Keratinocyte (primary cell): ENCODE measurements around the gene NANOG. TPM values are rescaled to one million over a fixed set of nuclear protein-coding genes. Genes with fewer than 3 reads are reported as not detected.
"Not testable (repeated sequence)": the region's sequence is repeated elsewhere in the genome, so short reads cannot be mapped to it uniquely, and the experiment has no call there.

ENCODE experiments used
- DNase-seq: peaks from one replicate; pipeline ENCODE4 v3.0.0-alpha.2; 2011; ENCODE audit warnings: low read depth, missing footprints, low spot score
- FAIRE-seq: peaks from 2 replicates; lab custom pipeline; 2011; peaks lifted over from hg19 to GRCh38; lab: Jason Lieb, UNC
- H2AFZ ChIP-seq: 2 replicates; pipeline ENCODE4 v1.6.0; 2012; ENCODE audit warnings: low read length, control low read depth, inconsistent platforms; ENCODE audit not compliant: control insufficient read depth
- H3K27ac ChIP-seq: 2 replicates; pipeline ENCODE4 v1.5.1; 2011; ENCODE audit warnings: low read length; ENCODE audit not compliant: control insufficient read depth, insufficient read depth
- H3K27me3 ChIP-seq: 3 replicates; pipeline ENCODE4 v1.6.0; 2011; ENCODE audit warnings: low read length; ENCODE audit not compliant: control insufficient read depth, insufficient read depth; ENCODE audit errors: extremely low read depth
- H3K36me3 ChIP-seq, 2 experiments: 2 replicates in 1 of 2; 3 replicates in 1 of 2; pipeline ENCODE4 v1.5.1; 2011; ENCODE audit warnings: low read length in 2 of 2, mild to moderate bottlenecking in 1 of 2; ENCODE audit not compliant: control insufficient read depth in 2 of 2, insufficient read depth in 2 of 2; ENCODE audit errors: extremely low read depth in 1 of 2
- H3K4me1 ChIP-seq: 3 replicates; pipeline ENCODE4 v1.5.1; 2011; ENCODE audit warnings: low read length; ENCODE audit not compliant: control insufficient read depth, insufficient read depth; ENCODE audit errors: extremely low read depth
- H3K4me2 ChIP-seq: 3 replicates; pipeline ENCODE4 v1.6.0; 2011; ENCODE audit warnings: low read depth, low read length; ENCODE audit not compliant: control insufficient read depth, insufficient read depth; ENCODE audit errors: extremely low read depth
- H3K4me3 ChIP-seq, 3 experiments: fragments of 200-600 bp in 1 of 3; sonication (generic) in 1 of 3; 2 replicates in 2 of 3; 3 replicates in 1 of 3; pipeline ENCODE4 v1.5.1; 2011 to 2016; ENCODE audit warnings: low read length in 3 of 3, mild to moderate bottlenecking in 3 of 3, control low read depth in 2 of 3, inconsistent platforms in 1 of 3, low read depth in 1 of 3, mixed read lengths in 1 of 3, mixed run types in 1 of 3, moderate library complexity in 1 of 3; ENCODE audit not compliant: control insufficient read depth in 2 of 3, insufficient read depth in 2 of 3; ENCODE audit errors: extremely low read depth in 1 of 3
- H3K79me2 ChIP-seq: 2 replicates; pipeline ENCODE4 v1.6.0; 2012; ENCODE audit warnings: low read length; ENCODE audit not compliant: control insufficient read depth, insufficient read depth
- H3K9ac ChIP-seq: 3 replicates; pipeline ENCODE4 v1.6.0; 2011; ENCODE audit warnings: low read length; ENCODE audit not compliant: control insufficient read depth, insufficient read depth; ENCODE audit errors: extremely low read depth
- H3K9me1 ChIP-seq: 3 replicates; pipeline ENCODE4 v1.6.0; 2011; ENCODE audit warnings: low read length; ENCODE audit not compliant: control insufficient read depth, insufficient read depth; ENCODE audit errors: extremely low read depth
- H3K9me3 ChIP-seq: 2 replicates; pipeline ENCODE4 v1.5.1; 2012; ENCODE audit warnings: low read depth, low read length; ENCODE audit not compliant: control insufficient read depth
- H4K20me1 ChIP-seq: 3 replicates; pipeline ENCODE4 v1.6.0; 2011; ENCODE audit warnings: low read length; ENCODE audit not compliant: control insufficient read depth, insufficient read depth; ENCODE audit errors: extremely low read depth
- CTCF ChIP-seq, 3 experiments: IDR thresholded peaks in 1 of 3; conservative IDR thresholded peaks in 1 of 3; optimal IDR thresholded peaks in 1 of 3; 2 replicates in 2 of 3; 3 replicates in 1 of 3; pipeline versions ENCODE3 to v1.5.1; 2011; ENCODE audit warnings: low read length in 3 of 3, mild to moderate bottlenecking in 3 of 3, moderate library complexity in 2 of 3, control low read depth in 1 of 3, inconsistent platforms in 1 of 3; ENCODE audit not compliant: insufficient read depth in 2 of 3; ENCODE audit errors: extremely low read depth in 1 of 3
- EZH2 ChIP-seq: IDR thresholded peaks from one replicate; pipeline ENCODE4 v1.6.1; 2012; ENCODE audit warnings: inconsistent platforms, mild to moderate bottlenecking, low read length, moderate library complexity
- dilution Hi-C: fragments of 300-500 bp; cut with MboI; formaldehyde crosslinking; loops from one replicate; pipeline ENCODE4 v1.7.0; 2020; ENCODE audit warnings: low sequenced_read_pairs; ENCODE audit not compliant: extremely low pct_ligation_motif_present
- polyA plus RNA-seq, 5 experiments: library from polyadenylated mRNA; depleted of rRNA in 3 of 5; stranded (reverse) in 3 of 5; stranded (forward) in 1 of 5; unstranded in 1 of 5; fragments of >200 nt; gene quantifications; 1 replicate in 1 of 5; 2 replicates in 3 of 5; 3 replicates in 1 of 5; pipeline versions ENCODE4 v1.2.1 to v1.2.3, GENCODE V29; 2011 to 2012; ENCODE audit warnings: missing spikeins in 2 of 5, low read depth in 1 of 5, low replicate concordance in 1 of 5

NANOG gene
- polyA plus RNA-seq, 1 donor (not counting 4 experiments of a cell fraction or from before 2014, with no cell fraction given), result 0.01 TPM

GRCh38 chr12:7793211-7793610, 4.0 kb downstream of the NANOG start:
- no peaks in the 10 kb centered on the region for H3K79me2 ChIP-seq
- no peaks in the 10 kb centered on the region for H4K20me1 ChIP-seq
- H3K27me3 ChIP-seq, result no peaks in the 10 kb centered on the region
- H3K4me3 ChIP-seq, result no peak overlapping the region
- H3K9me1 ChIP-seq, result no peaks in the 10 kb centered on the region
- no peaks in the 10 kb centered on the region for H3K9me3 ChIP-seq
- no peak overlapping the region for H3K9ac ChIP-seq
- DNase-seq (no peak), FAIRE-seq (no peak)
- H3K4me1 ChIP-seq, result no peaks in the 10 kb centered on the region
- H2AFZ ChIP-seq, result no peak overlapping the region
- H3K27ac ChIP-seq, result no peak overlapping the region
- no peak overlapping the region for H3K4me2 ChIP-seq
- H3K36me3 ChIP-seq, result no peaks in the 10 kb centered on the region
- no peak for TF ChIP-seq CTCF (optimal IDR thresholded peaks at IDR 0.05 in 1 of 3, IDR thresholded peaks at IDR 0.05 in 1 of 3, conservative IDR thresholded peaks at IDR 0.05 in 1 of 3; ENCODE audit: extremely low read depth in 1 of 3, insufficient read depth in 2 of 3, low read length in 3 of 3)
- no peak for TF ChIP-seq EZH2
- dilution Hi-C loops, result no loop called here

GRCh38 chr12:7797269-7797668, 8.1 kb downstream of the NANOG start:
- H3K4me2 ChIP-seq, H3K36me3 ChIP-seq, dilution Hi-C loops, H3K79me2 ChIP-seq, H3K4me1 ChIP-seq, H3K27ac ChIP-seq, DNase-seq, H3K9me3 ChIP-seq, H2AFZ ChIP-seq, H3K9ac ChIP-seq, FAIRE-seq, H3K9me1 ChIP-seq, H3K27me3 ChIP-seq, H4K20me1 ChIP-seq, H3K4me3 ChIP-seq: not testable (repeated sequence)

GRCh38 chr12:7797698-7798398, 8.6 kb downstream of the NANOG start:
- Histone ChIP-seq H3K9me1 (no peaks in the 10 kb centered on the region), H3K27ac (no peak overlapping the region), H3K27me3 (no peaks in the 10 kb centered on the region), H3K36me3 (no peaks in the 10 kb centered on the region), H3K79me2 (no peaks in the 10 kb centered on the region), H3K9me3 (no peaks in the 10 kb centered on the region), H3K4me3 (no peak overlapping the region), H3K9ac (no peak overlapping the region), H2AFZ (no peak overlapping the region), H3K4me1 (no peaks in the 10 kb centered on the region), H3K4me2 (no peak overlapping the region), H4K20me1 (no peaks in the 10 kb centered on the region)
- FAIRE-seq, result no peak
- no peak for DNase-seq
- TF ChIP-seq CTCF (optimal IDR thresholded peaks at IDR 0.05 in 1 of 3, IDR thresholded peaks at IDR 0.05 in 1 of 3, conservative IDR thresholded peaks at IDR 0.05 in 1 of 3; ENCODE audit: extremely low read depth in 1 of 3, insufficient read depth in 2 of 3, low read length in 3 of 3), result no peak
- TF ChIP-seq EZH2, result no peak
- dilution Hi-C loops, result no loop called here

- H3K36me3 ChIP-seq, H3K9ac ChIP-seq, H3K79me2 ChIP-seq, H3K4me2 ChIP-seq, H3K27me3 ChIP-seq, H3K27ac ChIP-seq, H2AFZ ChIP-seq, H3K4me1 ChIP-seq, H3K9me3 ChIP-seq, H4K20me1 ChIP-seq, H3K9me1 ChIP-seq, DNase-seq, H3K4me3 ChIP-seq, dilution Hi-C loops: not testable (repeated sequence)
- FAIRE-seq, result peak; percentile 36
Observed at GRCh38 chr12:7798750-7799308, 9.6 kb downstream of the NANOG start.
